ENCODE measurements around the gene VWA5A.

VWA5A gene

DNA sequence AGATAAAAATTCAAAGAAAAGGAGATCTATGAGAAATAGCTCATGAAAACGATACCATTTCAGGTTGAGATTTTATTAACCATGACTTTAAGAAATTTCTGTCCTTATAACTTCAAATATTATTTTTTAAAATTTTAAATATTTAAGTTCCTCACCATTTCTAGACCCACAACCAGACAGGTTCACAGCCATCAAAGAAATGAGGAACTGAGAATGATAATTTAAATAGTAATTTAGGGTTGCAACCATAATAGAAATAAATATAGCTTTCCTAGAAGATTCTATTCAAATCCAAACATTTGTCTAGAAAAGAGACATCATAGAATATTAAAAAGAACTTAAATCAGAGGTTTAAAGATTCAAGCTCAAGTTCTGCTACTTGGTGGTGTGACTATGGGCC is 5.9 kb upstream of the VWA5A start:
- no peak for TF ChIP-seq TEAD4 (IDR thresholded peaks at IDR 0.05)
- TF ChIP-seq, protein P1, sequence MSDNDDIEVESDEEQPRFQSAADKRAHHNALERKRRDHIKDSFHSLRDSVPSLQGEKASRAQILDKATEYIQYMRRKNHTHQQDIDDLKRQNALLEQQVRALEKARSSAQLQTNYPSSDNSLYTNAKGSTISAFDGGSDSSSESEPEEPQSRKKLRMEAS (IDR thresholded peaks at IDR 0.05): no peak
- no peak for TF ChIP-seq YY1 (IDR thresholded peaks at IDR 0.05; ENCODE audit: low read depth)
- no peak for TF ChIP-seq EGR1 (IDR thresholded peaks at IDR 0.05)
- TF ChIP-seq EP300 (IDR thresholded peaks at IDR 0.05; ENCODE audit: borderline replicate concordance): no peak
- TF ChIP-seq, protein P2, sequence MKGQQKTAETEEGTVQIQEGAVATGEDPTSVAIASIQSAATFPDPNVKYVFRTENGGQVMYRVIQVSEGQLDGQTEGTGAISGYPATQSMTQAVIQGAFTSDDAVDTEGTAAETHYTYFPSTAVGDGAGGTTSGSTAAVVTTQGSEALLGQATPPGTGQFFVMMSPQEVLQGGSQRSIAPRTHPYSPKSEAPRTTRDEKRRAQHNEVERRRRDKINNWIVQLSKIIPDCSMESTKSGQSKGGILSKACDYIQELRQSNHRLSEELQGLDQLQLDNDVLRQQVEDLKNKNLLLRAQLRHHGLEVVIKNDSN (IDR thresholded peaks at IDR 0.05): no peak
- no peak for TF ChIP-seq NFIC (IDR thresholded peaks at IDR 0.05)
- no peak for TF ChIP-seq RAD21 (IDR thresholded peaks at IDR 0.05; ENCODE audit: low read depth)
- TF ChIP-seq CREB1 (IDR thresholded peaks at IDR 0.05; ENCODE audit: low read depth): no peak
- TF ChIP-seq, protein P3, sequence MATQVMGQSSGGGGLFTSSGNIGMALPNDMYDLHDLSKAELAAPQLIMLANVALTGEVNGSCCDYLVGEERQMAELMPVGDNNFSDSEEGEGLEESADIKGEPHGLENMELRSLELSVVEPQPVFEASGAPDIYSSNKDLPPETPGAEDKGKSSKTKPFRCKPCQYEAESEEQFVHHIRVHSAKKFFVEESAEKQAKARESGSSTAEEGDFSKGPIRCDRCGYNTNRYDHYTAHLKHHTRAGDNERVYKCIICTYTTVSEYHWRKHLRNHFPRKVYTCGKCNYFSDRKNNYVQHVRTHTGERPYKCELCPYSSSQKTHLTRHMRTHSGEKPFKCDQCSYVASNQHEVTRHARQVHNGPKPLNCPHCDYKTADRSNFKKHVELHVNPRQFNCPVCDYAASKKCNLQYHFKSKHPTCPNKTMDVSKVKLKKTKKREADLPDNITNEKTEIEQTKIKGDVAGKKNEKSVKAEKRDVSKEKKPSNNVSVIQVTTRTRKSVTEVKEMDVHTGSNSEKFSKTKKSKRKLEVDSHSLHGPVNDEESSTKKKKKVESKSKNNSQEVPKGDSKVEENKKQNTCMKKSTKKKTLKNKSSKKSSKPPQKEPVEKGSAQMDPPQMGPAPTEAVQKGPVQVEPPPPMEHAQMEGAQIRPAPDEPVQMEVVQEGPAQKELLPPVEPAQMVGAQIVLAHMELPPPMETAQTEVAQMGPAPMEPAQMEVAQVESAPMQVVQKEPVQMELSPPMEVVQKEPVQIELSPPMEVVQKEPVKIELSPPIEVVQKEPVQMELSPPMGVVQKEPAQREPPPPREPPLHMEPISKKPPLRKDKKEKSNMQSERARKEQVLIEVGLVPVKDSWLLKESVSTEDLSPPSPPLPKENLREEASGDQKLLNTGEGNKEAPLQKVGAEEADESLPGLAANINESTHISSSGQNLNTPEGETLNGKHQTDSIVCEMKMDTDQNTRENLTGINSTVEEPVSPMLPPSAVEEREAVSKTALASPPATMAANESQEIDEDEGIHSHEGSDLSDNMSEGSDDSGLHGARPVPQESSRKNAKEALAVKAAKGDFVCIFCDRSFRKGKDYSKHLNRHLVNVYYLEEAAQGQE (IDR thresholded peaks at IDR 0.05; ENCODE audit: low read depth): no peak
- TF ChIP-seq TCF12 (IDR thresholded peaks at IDR 0.05; ENCODE audit: low read depth): no peak
- TF ChIP-seq CEBPB (IDR thresholded peaks at IDR 0.05): no peak
- TF ChIP-seq FOXM1 (IDR thresholded peaks at IDR 0.05; ENCODE audit: borderline replicate concordance, low read depth): no peak
- TF ChIP-seq TAF1 (IDR thresholded peaks at IDR 0.05; ENCODE audit: low read depth): no peak
- TF ChIP-seq ZBTB7A (IDR thresholded peaks at IDR 0.05; ENCODE audit: low read depth): no peak

DNA sequence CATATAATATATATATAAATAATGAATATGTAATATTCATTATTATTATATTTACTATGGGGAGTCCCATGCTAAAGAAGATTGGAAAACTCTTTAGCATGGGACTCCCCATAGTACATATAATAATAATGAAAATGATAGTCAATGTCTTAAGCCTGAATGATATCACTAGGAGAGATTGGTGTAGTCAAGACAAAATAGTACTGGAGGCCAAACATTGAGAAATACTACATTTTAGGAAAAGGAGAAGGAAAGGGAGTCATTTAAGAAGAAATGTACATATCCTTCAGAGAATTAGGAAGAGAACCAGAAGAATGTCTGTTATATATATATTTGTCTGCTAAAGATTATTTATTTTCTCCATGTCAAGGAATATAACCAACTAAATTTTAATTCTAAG is 5.0 kb upstream of the VWA5A start:
- TF ChIP-seq TAF1 (IDR thresholded peaks at IDR 0.05; ENCODE audit: low read depth) (no peak), EP300 (IDR thresholded peaks at IDR 0.05; ENCODE audit: borderline replicate concordance) (no peak), CREB1 (IDR thresholded peaks at IDR 0.05; ENCODE audit: low read depth) (no peak)

DNA sequence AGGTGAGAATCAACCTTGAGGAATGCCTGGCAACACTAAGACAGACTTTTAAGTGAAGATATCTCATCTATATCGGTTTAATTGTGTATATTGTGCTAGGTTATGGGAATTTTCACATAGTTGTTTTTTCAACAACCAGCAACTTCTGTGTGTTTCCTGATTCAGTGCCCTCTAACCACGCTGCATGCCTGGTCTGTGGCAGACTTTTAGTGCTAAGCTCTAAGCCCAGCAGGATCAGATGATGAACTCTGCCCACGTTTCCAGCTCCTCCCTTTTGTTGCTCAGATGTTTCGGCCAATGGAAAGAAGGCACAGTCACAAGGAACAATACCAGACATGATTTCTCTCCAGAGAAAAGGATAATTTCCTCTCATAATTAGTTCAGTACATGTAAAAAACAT is 1.4 kb upstream of the VWA5A start:
- TF ChIP-seq CREB1 (IDR thresholded peaks at IDR 0.05; ENCODE audit: low read depth) (no peak), EGR1 (IDR thresholded peaks at IDR 0.05) (no peak), FOXM1 (IDR thresholded peaks at IDR 0.05; ENCODE audit: borderline replicate concordance, low read depth) (no peak), YY1 (IDR thresholded peaks at IDR 0.05; ENCODE audit: low read depth) (no peak), EP300 (IDR thresholded peaks at IDR 0.05; ENCODE audit: borderline replicate concordance) (no peak), TCF12 (IDR thresholded peaks at IDR 0.05; ENCODE audit: low read depth) (no peak), RAD21 (IDR thresholded peaks at IDR 0.05; ENCODE audit: low read depth) (no peak), NFIC (IDR thresholded peaks at IDR 0.05) (no peak), ZBTB7A (IDR thresholded peaks at IDR 0.05; ENCODE audit: low read depth) (no peak), TEAD4 (IDR thresholded peaks at IDR 0.05) (no peak), TAF1 (IDR thresholded peaks at IDR 0.05; ENCODE audit: low read depth) (no peak)
- TF ChIP-seq, protein P1 (IDR thresholded peaks at IDR 0.05): no peak
- TF ChIP-seq, protein P2 (IDR thresholded peaks at IDR 0.05): no peak

DNA sequence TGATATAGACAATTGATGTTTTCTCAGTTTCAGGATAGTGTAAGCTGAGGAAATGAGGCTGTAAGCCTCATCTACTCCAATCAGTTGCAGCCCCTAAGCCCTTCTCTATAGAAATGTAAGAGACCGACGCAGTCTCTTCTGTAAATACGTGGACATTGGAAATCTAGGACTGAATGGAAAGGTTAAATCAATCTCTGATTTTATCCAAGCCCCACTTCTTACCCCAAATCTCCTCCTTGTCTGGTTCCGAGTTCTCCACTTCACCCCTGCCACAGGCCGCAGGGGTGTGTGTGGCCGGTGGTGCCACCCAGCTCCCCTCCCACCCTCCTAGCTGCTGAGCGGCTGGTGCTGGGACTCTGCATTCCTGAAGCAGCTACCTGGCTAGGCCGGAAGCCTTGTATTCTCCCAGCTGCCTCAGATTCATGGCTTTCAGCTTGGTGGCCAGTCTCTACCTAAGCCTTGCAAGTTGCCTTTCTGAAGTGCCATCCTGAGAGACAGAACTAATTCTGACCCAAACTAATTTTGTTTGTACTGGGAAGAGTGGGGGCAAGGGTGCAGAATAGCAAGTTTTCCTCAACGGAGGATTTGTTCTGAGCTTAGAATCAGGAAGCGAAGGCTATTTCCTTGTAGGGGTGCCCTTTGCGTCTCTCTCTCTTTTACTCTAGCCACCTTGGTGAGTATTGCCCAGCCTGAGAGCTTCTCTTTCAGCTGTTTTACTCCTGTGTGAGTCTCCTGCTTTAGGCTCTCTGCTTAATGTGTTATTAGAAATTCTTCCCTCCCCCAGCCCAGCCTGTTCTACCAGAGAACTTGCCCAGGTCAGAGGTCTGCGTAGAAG is 749 bp downstream of the VWA5A start:
- no peak for TF ChIP-seq RAD21 (IDR thresholded peaks at IDR 0.05; ENCODE audit: low read depth)
- TF ChIP-seq, protein P3 (IDR thresholded peaks at IDR 0.05; ENCODE audit: low read depth): no peak
- TF ChIP-seq TEAD4 (IDR thresholded peaks at IDR 0.05): no peak
- TF ChIP-seq EGR1 (IDR thresholded peaks at IDR 0.05): no peak
- TF ChIP-seq EP300 (IDR thresholded peaks at IDR 0.05; ENCODE audit: borderline replicate concordance): no peak
- TF ChIP-seq TCF12 (IDR thresholded peaks at IDR 0.05; ENCODE audit: low read depth): no peak

DNA sequence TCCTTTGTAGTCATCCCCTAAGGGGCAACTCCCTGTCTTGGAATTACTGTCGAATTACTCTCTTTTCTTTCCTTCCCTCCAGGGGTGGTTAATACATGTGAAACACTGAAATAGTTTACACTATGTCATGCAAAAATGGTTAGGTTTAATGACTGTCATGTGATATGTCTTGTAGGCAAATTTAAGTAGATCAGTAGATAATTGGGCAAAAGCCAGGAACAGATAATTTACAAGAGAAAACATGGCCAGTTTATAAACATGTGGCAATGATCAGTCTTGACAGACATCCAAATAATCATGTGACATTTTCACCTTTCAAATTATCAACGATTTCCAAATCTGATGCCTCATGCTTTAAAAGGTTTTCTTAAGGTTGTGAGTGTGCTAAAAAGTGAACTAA is 3.9 kb downstream of the VWA5A start:
- TF ChIP-seq EGR1 (IDR thresholded peaks at IDR 0.05) (no peak), EP300 (IDR thresholded peaks at IDR 0.05; ENCODE audit: borderline replicate concordance) (no peak), CEBPB (IDR thresholded peaks at IDR 0.05) (no peak), ZBTB7A (IDR thresholded peaks at IDR 0.05; ENCODE audit: low read depth) (no peak), TEAD4 (IDR thresholded peaks at IDR 0.05) (no peak), TCF12 (IDR thresholded peaks at IDR 0.05; ENCODE audit: low read depth) (no peak), FOXM1 (IDR thresholded peaks at IDR 0.05; ENCODE audit: borderline replicate concordance, low read depth) (no peak), CREB1 (IDR thresholded peaks at IDR 0.05; ENCODE audit: low read depth) (no peak), NFIC (IDR thresholded peaks at IDR 0.05) (no peak), TAF1 (IDR thresholded peaks at IDR 0.05; ENCODE audit: low read depth) (no peak), RAD21 (IDR thresholded peaks at IDR 0.05; ENCODE audit: low read depth) (no peak), YY1 (IDR thresholded peaks at IDR 0.05; ENCODE audit: low read depth) (no peak)
- TF ChIP-seq, protein P3 (IDR thresholded peaks at IDR 0.05; ENCODE audit: low read depth): no peak
- TF ChIP-seq, protein P1 (IDR thresholded peaks at IDR 0.05): no peak
- TF ChIP-seq, protein P2 (IDR thresholded peaks at IDR 0.05): no peak
